HepG2 (cell line): ENCODE data around the gene PRKAR1A. TPM values are rescaled to one million over a fixed set of nuclear protein-coding genes. Genes with fewer than 3 reads are reported as not detected.

Experiments used
- ATAC-seq: fragments of 200-7000 bp; cut with Tn5 transposase; 3 replicates; pipeline ENCODE4 v1.9.1; 2020; ENCODE audit warnings: mild to moderate bottlenecking, moderate library complexity
- BruUV-seq: library from RNA; stranded (reverse); fragments of 400-500 nt; replicated peaks from 2 replicates; lab custom pipeline; 2021; lab: Mats Ljungman, UMichigan
- CTCF ChIA-PET: fragments of 300-600 bp; formaldehyde crosslinking; extraction: SDS; loops from one replicate; lab custom pipeline; 2021; ENCODE audit warnings: low total read pairs, inconsistent platforms, low intra/inter-chr PET ratio; lab: Yijun Ruan, JAX
- POLR2A ChIA-PET: fragments of 350-600 bp; sonication (Branson Sonifier 250); formaldehyde crosslinking; loops from one replicate; lab custom pipeline; 2020; ENCODE audit warnings: antibody characterized with exemption, inconsistent platforms; lab: Yijun Ruan, JAX
- DNase-seq: peaks from one replicate; pipeline ENCODE4 v3.0.0-alpha.2; 2015; ENCODE audit warnings: low spot score
- FAIRE-seq: peaks from 3 replicates; lab custom pipeline; 2011; peaks lifted over from hg19 to GRCh38; lab: Jason Lieb, UNC
- H2AFZ ChIP-seq: one replicate; pipeline ENCODE4 v1.6.1; 2011; ENCODE audit warnings: low read length, inconsistent platforms
- H3K27ac ChIP-seq: fragments of 300-600 bp; 3 replicates; pipeline ENCODE4 v1.8.0; 2011; ENCODE audit warnings: mixed run types, mild to moderate bottlenecking, mixed read lengths, low read length, inconsistent platforms; ENCODE audit not compliant: insufficient read depth; ENCODE audit errors: extremely low read length
- H3K27me3 ChIP-seq, 2 experiments: fragments of 200-600 bp in 1 of 2; 2 replicates in 1 of 2; 3 replicates in 1 of 2; pipeline versions ENCODE4 v1.6.0 to v1.8.0; 2011; ENCODE audit warnings: low read length in 2 of 2, mild to moderate bottlenecking in 2 of 2, moderate library complexity in 2 of 2, inconsistent platforms in 1 of 2; ENCODE audit not compliant: insufficient read depth in 2 of 2, control insufficient read depth in 1 of 2
- H3K36me3 ChIP-seq, 2 experiments: fragments of 200-600 bp in 1 of 2; replicated peaks in 1 of 2; 2 replicates in 1 of 2; 3 replicates in 1 of 2; pipeline versions ENCODE4 v1.5.1 to v1.8.0; 2011; ENCODE audit warnings: low read length in 2 of 2, inconsistent platforms in 1 of 2; ENCODE audit not compliant: insufficient read depth in 2 of 2, control insufficient read depth in 1 of 2
- H3K4me1 ChIP-seq: 2 replicates; pipeline ENCODE4 v1.5.1; 2012; ENCODE audit warnings: low read length, inconsistent platforms; ENCODE audit not compliant: insufficient read depth
- H3K4me2 ChIP-seq: 2 replicates; pipeline ENCODE4 v1.6.0; 2011; ENCODE audit warnings: low read depth, low read length, inconsistent platforms
- H3K4me3 ChIP-seq, 3 experiments: fragments of 200-600 bp in 1 of 3; sonication (generic), shearing (Covaris generic) in 1 of 3; replicated peaks in 1 of 3; 2 replicates each; pipeline ENCODE4 v1.5.1; 2011 to 2016; ENCODE audit warnings: low read length in 3 of 3, inconsistent platforms in 2 of 3, low read depth in 2 of 3, mild to moderate bottlenecking in 2 of 3, control low read depth in 1 of 3, mixed read lengths in 1 of 3; ENCODE audit not compliant: insufficient read depth in 1 of 3
- H3K79me2 ChIP-seq: one replicate; pipeline ENCODE4 v1.6.1; 2011; ENCODE audit warnings: low read length, inconsistent platforms; ENCODE audit not compliant: insufficient read depth
- H3K9ac ChIP-seq: 2 replicates; pipeline ENCODE4 v1.6.0; 2011; ENCODE audit warnings: mild to moderate bottlenecking, low read depth, low read length, inconsistent platforms; ENCODE audit not compliant: insufficient read depth
- H3K9me3 ChIP-seq: 2 replicates; pipeline ENCODE4 v1.5.1; 2012; ENCODE audit warnings: mild to moderate bottlenecking, low read length
- H4K20me1 ChIP-seq: 2 replicates; pipeline ENCODE4 v1.6.0; 2011; ENCODE audit warnings: inconsistent platforms, mild to moderate bottlenecking, low read length, moderate library complexity; ENCODE audit not compliant: insufficient read depth
- ATF7 ChIP-seq, 2 experiments: fragments of 450-650 bp in 1 of 2; sonication (generic) in 1 of 2; formaldehyde crosslinking in 1 of 2; IDR thresholded peaks; 2 replicates each; pipeline versions ENCODE4 v1.4.0 to v1.6.1; 2016 to 2020; ENCODE audit warnings: antibody characterized with exemption in 1 of 2, mild to moderate bottlenecking in 1 of 2, missing genetic modification reagents in 1 of 2
- SETDB1 ChIP-seq: sonication (generic); formaldehyde crosslinking; IDR thresholded peaks from 2 replicates; pipeline ENCODE4 v1.5.1; 2020; ENCODE audit warnings: missing genetic modification reagents, mild to moderate bottlenecking, borderline replicate concordance
- THYN1 ChIP-seq: sonication (generic); formaldehyde crosslinking; IDR thresholded peaks from 2 replicates; pipeline ENCODE4 v1.8.1; 2023; ENCODE audit warnings: low read depth, mild to moderate bottlenecking, moderate library complexity, missing genetic modification reagents, borderline replicate concordance
- ZNF646 ChIP-seq: sonication (generic); formaldehyde crosslinking; IDR thresholded peaks from 2 replicates; pipeline ENCODE4 v1.9.0; 2021; ENCODE audit warnings: mild to moderate bottlenecking, missing genetic modification reagents
- WGBS: methylation state at CpG from one replicate; pipeline ENCODE4 v1.1.6; 2017; ENCODE audit warnings: low lambda C conversion rate; 5-methylcytosine and 5-hydroxymethylcytosine counted together
- in situ Hi-C: cut with HindIII; loops from 2 replicates; pipeline ENCODE4 v1.10.0; 2017; ENCODE audit warnings: low pct_unique_long_range_greater_than_20kb; ENCODE audit not compliant: extremely low pct_ligation_motif_present
- intact Hi-C: fragments of 100-400 bp; cut with micrococcal nuclease; formaldehyde crosslinking; loops from one replicate; pipeline ENCODE4 v1.10.0; 2022; ENCODE audit not compliant: unreplicated experiment
- polyA plus RNA-seq, 8 experiments: library from polyadenylated mRNA; depleted of rRNA in 3 of 8; stranded (reverse) in 7 of 8; unstranded in 1 of 8; fragments of >200 nt; fragmentation: Illumina TruSeq in 4 of 8; extraction: Trizol in 4 of 8; gene quantifications; 2 replicates each; pipeline versions ENCODE4 v1.2.1 to v1.2.3, GENCODE V29; 2011 to 2016; ENCODE audit warnings: low read depth in 4 of 8, missing spikeins in 1 of 8, mixed read lengths in 1 of 8; ENCODE audit not compliant: insufficient read depth in 1 of 8
- total RNA-seq, 5 experiments: library from RNA; depleted of rRNA; stranded (reverse); fragments of >200 nt; fragmentation: Illumina TruSeq; extraction: Trizol; gene quantifications; 2 replicates each; pipeline ENCODE4 v1.2.3, GENCODE V29; 2016; ENCODE audit warnings: low read depth in 1 of 5

The PRKAR1A gene
- total and polyA plus RNA-seq, 2 of the 13 experiments (the other 11 are each of a cell fraction or from before 2014, with no cell fraction given) = 265 to 266 TPM

GRCh38 chr17:68556551-68556950 lies 44.3 kb downstream of the PRKAR1A start:
- CTCF ChIA-PET = no interaction called here
- TF ChIP-seq THYN1 (CRISPR knock-in tag) (no peak), SETDB1 (CRISPR knock-in tag) (no peak), ZNF646 (no peak), ATF7 (IDR thresholded peaks at IDR 0.05) (peak; percentile 90), ATF7 (CRISPR knock-in tag; IDR thresholded peaks at IDR 0.05) (no peak)

More at GRCh38 chr17:68556551-68556950, 44.3 kb downstream of the PRKAR1A start:
- Histone ChIP-seq H2AFZ (no peak overlapping the region), H3K9ac (no peak overlapping the region), H3K9me3 (no peaks in the 10 kb centered on the region), H3K27me3 (no peaks in the 10 kb centered on the region), H3K79me2 (no peaks in the 10 kb centered on the region), H3K27ac (no peak overlapping the region), H4K20me1 (no peaks in the 10 kb centered on the region), H3K4me3 (no peak overlapping the region), H3K4me2 (no peak overlapping the region), H3K4me1 (no peaks in the 10 kb centered on the region), H3K36me3 (no peaks in the 10 kb centered on the region; a peak in 1 of 5 replicates)
- FAIRE-seq = no peak
- in situ Hi-C loops (no loop called here), intact Hi-C loops (no loop called here)
- DNase-seq = no peak
- ATAC-seq = no peak
- no TSS peak for BruUV-seq
- WGBS = 97% methylated on average over 4 of the region's 4 CpGs
- POLR2A ChIA-PET = no interaction called here
